ENCODE results near the gene AAK1.

GRCh38 chr2:69482471-69482870 lies 161.1 kb downstream of the AAK1 start:
- TF ChIP-seq CTCF (conservative IDR thresholded peaks at IDR 0.05 in 1 of 2, IDR thresholded peaks at IDR 0.05 in 1 of 2; ENCODE audit: extremely low read depth in 1 of 2, insufficient read depth in 1 of 2, low read depth in 1 of 2, low read length in 2 of 2) (no peak), EZH2 (IDR thresholded peaks at IDR 0.05; ENCODE audit: borderline replicate concordance, low read length) (no peak)
